Hematopoietic multipotent progenitor cell treated with erythropoietin and hydrocortisone succinate and interleukin-3 and kit ligand, for 8 days (in vitro differentiated cells): ENCODE results near the gene SAMD9L.
"Not testable (repeated sequence)": the region's sequence is repeated elsewhere in the genome, so short reads cannot be mapped to it uniquely, and the experiment has no call there.

ENCODE experiments used
- DNase-seq: peaks from one replicate; pipeline ENCODE4 v3.0.0-alpha.2; 2015

SAMD9L gene

GRCh38 chr7:93145354-93145753 lies 2.8 kb downstream of the SAMD9L start:
- peak; percentile 27 for DNase-seq

- DNase-seq, result no peak
Measured at GRCh38 chr7:93142127-93142526, 6.1 kb downstream of the SAMD9L start.

DNA sequence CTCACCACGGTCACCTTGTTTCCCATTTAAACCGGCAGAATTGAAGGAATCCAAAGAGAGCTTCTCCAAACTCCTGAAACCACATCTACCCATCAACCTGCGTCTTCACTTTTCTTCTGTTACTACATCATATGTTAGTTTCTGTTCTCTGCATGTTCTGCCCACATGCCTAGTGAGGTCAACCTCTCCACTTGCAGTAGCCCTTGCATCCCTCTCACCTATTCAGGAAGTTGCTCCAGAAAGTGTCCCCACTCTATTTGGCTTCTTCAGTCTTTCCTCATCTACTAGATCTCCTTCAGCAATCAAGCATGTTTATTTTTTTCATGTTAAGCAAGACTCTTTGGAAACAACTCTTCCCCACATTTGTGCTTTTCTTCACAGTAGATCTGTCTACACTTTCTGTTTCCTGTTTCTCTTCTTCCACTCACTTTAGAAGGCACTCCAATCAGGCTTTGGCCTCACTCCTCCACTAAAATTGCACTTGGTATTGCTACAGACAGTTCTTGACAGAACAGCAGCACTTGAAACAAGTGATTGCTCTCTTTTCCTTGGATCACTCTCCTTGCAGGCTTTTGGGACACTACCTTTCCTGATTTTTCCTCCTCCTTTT lies 7.5 kb downstream of the SAMD9L start:
- no peak for DNase-seq

GRCh38 chr7:93138576-93138975 lies 9.6 kb downstream of the SAMD9L start:
- no peak for DNase-seq

GRCh38 chr7:93133005-93133404 lies 15.2 kb downstream of the SAMD9L start:
- DNase-seq, result no peak

DNA sequence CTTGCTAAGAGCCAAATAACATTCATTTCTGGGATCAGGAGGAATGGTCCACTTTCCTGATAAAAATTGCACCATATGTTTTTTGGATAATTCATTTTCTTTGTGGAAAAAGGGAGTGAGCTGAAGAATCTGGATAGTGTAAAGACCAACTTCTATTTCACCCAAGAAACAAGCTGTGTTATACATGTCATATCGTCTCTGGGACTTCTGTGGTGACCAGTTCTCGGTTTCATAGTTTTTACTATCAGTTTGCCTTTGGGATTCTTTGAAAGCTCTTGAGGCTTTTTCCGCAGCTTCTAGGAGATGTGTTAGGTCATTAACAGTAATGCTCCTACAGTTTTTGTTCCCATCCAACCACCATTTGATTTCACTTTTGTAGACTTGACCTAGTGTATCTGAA lies 16.0 kb downstream of the SAMD9L start:
- no peak for DNase-seq

- DNase-seq, result not testable (repeated sequence)
Measured at GRCh38 chr7:93126954-93127353, 21.2 kb downstream of the SAMD9L start.

DNA sequence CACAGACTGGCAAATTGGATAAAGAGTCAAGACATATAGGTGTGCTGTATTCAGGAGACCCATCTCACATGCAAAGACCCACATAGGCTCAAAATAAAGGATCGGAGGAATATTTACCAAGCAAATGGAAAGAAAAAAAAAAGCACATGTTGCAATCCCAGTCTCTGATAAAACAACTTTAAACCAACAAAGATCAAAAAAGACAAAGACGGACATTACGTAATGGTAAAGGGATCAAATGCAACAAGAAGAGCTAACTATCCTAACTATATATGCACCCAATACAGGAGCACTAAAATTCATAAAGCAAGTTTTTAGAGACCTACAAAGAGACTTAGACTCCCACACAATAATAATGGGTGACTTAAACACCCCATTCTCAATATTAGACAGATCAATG lies 24.7 kb downstream of the SAMD9L start:
- DNase-seq, result not testable (repeated sequence)

GRCh38 chr7:93120592-93121549 lies 27.3 kb downstream of the SAMD9L start:
- no peak for DNase-seq

DNA sequence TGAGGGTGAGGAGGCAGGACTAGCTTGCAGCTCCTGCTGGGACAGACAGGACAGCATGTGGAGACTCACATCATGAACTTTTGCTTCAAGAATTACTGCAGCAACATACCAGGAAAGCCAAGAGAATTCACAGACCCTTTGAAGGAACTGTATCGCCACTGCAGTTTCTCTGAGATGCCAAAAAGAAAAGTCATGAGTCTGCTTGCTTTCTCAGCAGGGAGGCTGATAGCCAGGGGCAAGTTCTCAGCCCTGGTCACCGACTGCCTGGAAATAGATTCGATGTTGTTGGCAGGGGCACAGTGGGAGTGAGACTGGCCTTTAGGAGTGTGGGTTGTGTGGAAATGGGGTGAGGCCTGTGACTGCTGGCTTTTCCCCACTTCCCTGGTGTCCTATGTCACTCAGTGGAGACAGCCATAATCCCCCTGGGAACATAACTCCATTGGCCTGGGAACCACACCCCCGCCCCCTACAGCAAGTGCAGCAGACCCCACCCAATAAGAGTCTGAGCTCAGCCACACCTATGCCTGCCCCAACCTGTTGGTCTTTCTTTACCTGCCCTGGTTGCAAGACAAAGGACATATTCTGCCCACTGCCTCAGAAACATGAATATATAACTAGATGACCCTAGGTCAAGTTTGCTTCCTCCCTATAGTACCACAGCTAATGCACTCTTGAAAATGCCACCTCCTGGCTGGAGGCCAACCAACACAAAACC lies 28.8 kb downstream of the SAMD9L start:
- no peak for DNase-seq

DNA sequence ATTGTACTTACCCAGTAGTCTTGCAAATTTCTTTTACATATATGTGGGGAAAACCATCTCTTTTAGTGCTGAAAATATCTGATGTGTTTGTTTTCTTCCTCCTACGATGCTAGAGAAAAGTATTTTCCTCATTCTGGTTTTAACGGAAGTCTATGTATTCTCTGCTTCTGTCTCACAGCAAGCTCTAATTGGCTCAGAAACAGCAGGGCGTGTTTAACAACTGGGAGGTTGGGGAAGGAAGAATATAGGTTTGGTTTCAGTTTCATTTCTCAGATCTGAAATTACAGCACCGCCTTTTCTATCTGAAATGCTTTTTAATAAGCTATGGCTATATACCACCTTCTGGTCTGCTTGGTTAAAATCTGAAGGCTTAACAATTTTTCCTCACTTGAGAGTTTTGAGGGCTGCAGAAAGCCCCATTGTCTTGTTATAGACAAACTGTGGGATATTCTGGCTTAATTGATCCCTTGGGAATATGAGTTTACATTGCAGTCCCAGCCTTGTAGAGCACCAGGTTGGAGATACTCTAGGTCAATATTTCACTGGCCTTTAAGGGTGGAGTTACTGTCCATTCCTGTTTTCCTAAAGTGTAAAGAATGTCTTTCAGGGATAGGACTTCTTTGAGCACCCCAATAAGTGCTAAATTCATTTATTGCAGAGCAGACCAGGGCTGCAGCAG lies 30.2 kb downstream of the SAMD9L start, which contains the start of gene SAMD9:
SAMD9 (minus strand) TSS at position 128 of the 679 bp plus-strand sequence. CDS start 11,882 bp downstream, outside the sequence.
- DNase-seq, result peak; percentile 95

GRCh38 chr7:93117327-93117726 lies 30.9 kb downstream of the SAMD9L start:
- no peak for DNase-seq

DNA sequence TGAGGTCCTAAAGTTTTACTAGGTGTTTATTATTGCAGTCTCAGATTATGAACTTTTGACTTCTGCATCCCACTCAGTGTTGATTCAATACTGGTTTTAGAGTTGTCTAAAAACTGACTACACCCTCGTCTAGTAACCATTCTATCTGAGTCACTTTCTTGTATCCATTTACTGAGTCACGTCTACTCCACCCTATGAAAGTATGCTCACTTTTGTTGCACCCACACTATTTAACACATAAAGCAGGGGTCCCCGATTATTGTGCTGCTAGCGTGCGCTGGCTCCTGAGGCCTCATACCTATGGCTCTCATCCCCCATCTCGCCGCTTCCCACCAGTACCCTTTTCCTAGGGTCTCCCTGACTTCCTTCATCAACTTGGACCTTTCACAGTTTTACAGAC lies 32.4 kb downstream of the SAMD9L start:
- DNase-seq, result peak; percentile 14

GRCh38 chr7:93108003-93108402 lies 40.2 kb downstream of the SAMD9L start:
- no peak for DNase-seq

DNA sequence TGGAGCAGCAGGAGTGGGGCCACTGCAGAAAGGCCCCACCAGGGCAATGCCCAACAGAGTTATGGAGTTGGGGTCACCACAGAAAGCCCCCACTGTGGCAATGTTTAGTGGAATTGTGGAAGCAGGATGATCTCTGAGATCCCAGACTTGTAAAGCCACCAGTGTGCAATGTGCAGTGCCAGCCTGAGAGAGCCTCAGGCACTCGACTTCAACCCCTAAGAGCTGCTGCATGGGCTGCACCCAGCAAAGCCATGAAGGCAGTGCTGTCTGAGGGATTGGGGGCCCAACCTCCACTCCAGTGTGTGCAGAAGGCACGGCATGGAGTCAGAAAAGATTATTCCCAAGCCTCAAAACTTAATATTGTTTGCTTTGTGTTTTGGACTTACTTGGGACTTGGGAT lies 50.8 kb downstream of the SAMD9L start:
- no peak for DNase-seq

DNA sequence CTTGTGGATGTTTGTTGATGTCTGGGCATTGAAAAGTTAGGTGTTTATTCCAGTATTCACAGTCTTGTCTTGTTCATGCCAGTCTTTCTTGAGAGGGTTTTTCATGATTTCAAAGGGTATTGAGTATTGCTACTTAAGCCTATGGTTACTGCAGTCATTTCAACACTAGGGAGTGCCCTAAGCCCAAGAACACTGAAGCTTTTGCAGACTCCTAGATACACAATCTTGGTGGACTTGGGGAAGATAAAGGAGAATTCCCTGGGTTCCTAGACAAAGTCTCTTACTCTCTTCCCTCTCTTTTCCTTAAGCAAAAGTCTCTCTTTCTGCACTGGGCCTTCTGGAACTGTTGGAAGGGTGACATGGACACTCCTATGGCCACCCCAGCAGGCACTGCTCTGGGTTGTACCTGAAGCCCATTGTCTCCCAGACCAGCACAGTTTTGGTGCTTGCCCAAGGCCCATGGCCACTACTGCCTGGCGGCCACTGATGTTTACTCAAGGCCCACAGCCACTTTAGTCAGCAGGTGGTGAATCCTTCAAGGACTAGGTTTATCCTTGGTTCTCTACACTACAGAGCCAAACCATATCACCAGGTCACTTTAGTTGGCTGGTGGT lies 55.3 kb downstream of the SAMD9L start:
- peak; percentile 59 for DNase-seq
